Suprapubic skin (tissue), 4 donors: ENCODE results near the gene LAMA4. TPM values are rescaled to one million over a fixed set of nuclear protein-coding genes. Genes with fewer than 3 reads are reported as not detected.
A peak's percentile ranks its signal among the peaks of the same experiment; 100 is the strongest.

Experiments
- DNase-seq, 2 donors: peaks; one replicate each; pipeline ENCODE4 v3.0.0-alpha.2; 2019; ENCODE audit warnings: low spot score in 2 of 2
- H3K27ac ChIP-seq: fragments of 200-600 bp; sonication (generic); one replicate; pipeline ENCODE4 v1.5.1; 2019
- H3K27me3 ChIP-seq: fragments of 200-600 bp; sonication (generic); one replicate; pipeline ENCODE4 v1.5.1; 2019
- H3K36me3 ChIP-seq: fragments of 200-600 bp; sonication (generic); one replicate; pipeline ENCODE4 v1.5.1; 2019
- H3K4me1 ChIP-seq: fragments of 200-600 bp; sonication (generic); one replicate; pipeline ENCODE4 v1.5.1; 2019
- H3K4me3 ChIP-seq: fragments of 200-600 bp; sonication (generic); one replicate; pipeline ENCODE4 v1.5.1; 2019; ENCODE audit warnings: mild to moderate bottlenecking
- H3K9me3 ChIP-seq: fragments of 200-600 bp; sonication (generic); one replicate; pipeline ENCODE4 v1.5.1; 2019
- CTCF ChIP-seq, 2 donors: fragments of 200-600 bp in 1 of 2; fragments of 450-650 bp in 1 of 2; sonication (generic) in 1 of 2; IDR thresholded peaks; one replicate each; pipeline ENCODE4 v1.5.1; 2016 to 2019; ENCODE audit warnings: antibody characterized with exemption in 2 of 2, mild to moderate bottlenecking in 1 of 2, moderate library complexity in 1 of 2
- EP300 ChIP-seq: sonication (generic); formaldehyde crosslinking; IDR thresholded peaks from one replicate; pipeline ENCODE4 v1.6.1; 2017; ENCODE audit warnings: antibody characterized with exemption
- POLR2A ChIP-seq, 2 donors: fragments of 450-650 bp; IDR thresholded peaks; one replicate each; pipeline ENCODE4 v1.6.1; 2017; ENCODE audit warnings: antibody characterized with exemption in 2 of 2, mild to moderate bottlenecking in 2 of 2, moderate library complexity in 2 of 2
- POLR2AphosphoS5 ChIP-seq, 3 donors: sonication (generic); formaldehyde crosslinking; IDR thresholded peaks; one replicate each; pipeline ENCODE4 v1.6.1; 2017; ENCODE audit warnings: antibody characterized with exemption in 3 of 3
- WGBS: methylation state at CpG from one replicate; pipeline ENCODE4 v1.1.5; 2018; 5-methylcytosine and 5-hydroxymethylcytosine counted together
- total RNA-seq, 4 donors: library from RNA; depleted of rRNA; stranded (reverse); fragments of >200 nt; gene quantifications; one replicate each; pipeline ENCODE4 v1.1.0, GENCODE V29; 2016

LAMA4 gene
- total RNA-seq, 4 donors from 2014 or later, result 10.4 to 44.0 (median 23.6) TPM

GRCh38 chr6:112283621-112284020, 29.3 kb upstream of the LAMA4 start:
- 91% methylated on average over 4 of the region's 4 CpGs for WGBS
- Histone ChIP-seq H3K27me3 (no peaks in the 10 kb centered on the region), H3K4me1 (peaks cover 11% of the 10 kb centered on the region), H3K27ac (no peak overlapping the region), H3K4me3 (no peak overlapping the region), H3K9me3 (no peaks in the 10 kb centered on the region), H3K36me3 (no peaks in the 10 kb centered on the region)
- TF ChIP-seq EP300 (no peak), POLR2A (IDR thresholded peaks at IDR 0.05) (no peak), POLR2AphosphoS5 (IDR thresholded peaks at IDR 0.05) (no peak), CTCF (IDR thresholded peaks at IDR 0.05) (no peak)
- no peak for DNase-seq

- WGBS, result 37% methylated on average over 4 of the region's 4 CpGs
- H3K9me3 ChIP-seq, result no peaks in the 10 kb centered on the region
- no peaks in the 10 kb centered on the region for H3K36me3 ChIP-seq
- no peak overlapping the region for H3K4me3 ChIP-seq
- DNase-seq, result no peak
- no peaks in the 10 kb centered on the region for H3K27me3 ChIP-seq
- peak overlapping the region; percentile 33 for H3K27ac ChIP-seq
- peak in 1 of 3 donors; percentile 49 for TF ChIP-seq POLR2AphosphoS5 (IDR thresholded peaks at IDR 0.05)
- peak in 1 of 2 donors; percentile 21 for TF ChIP-seq CTCF (IDR thresholded peaks at IDR 0.05)
- TF ChIP-seq EP300, result no peak
- no peak for TF ChIP-seq POLR2A (IDR thresholded peaks at IDR 0.05)
- peaks cover 8% of the 10 kb centered on the region for H3K4me1 ChIP-seq
Observed at GRCh38 chr6:112281821-112282615, 27.7 kb upstream of the LAMA4 start.

DNA sequence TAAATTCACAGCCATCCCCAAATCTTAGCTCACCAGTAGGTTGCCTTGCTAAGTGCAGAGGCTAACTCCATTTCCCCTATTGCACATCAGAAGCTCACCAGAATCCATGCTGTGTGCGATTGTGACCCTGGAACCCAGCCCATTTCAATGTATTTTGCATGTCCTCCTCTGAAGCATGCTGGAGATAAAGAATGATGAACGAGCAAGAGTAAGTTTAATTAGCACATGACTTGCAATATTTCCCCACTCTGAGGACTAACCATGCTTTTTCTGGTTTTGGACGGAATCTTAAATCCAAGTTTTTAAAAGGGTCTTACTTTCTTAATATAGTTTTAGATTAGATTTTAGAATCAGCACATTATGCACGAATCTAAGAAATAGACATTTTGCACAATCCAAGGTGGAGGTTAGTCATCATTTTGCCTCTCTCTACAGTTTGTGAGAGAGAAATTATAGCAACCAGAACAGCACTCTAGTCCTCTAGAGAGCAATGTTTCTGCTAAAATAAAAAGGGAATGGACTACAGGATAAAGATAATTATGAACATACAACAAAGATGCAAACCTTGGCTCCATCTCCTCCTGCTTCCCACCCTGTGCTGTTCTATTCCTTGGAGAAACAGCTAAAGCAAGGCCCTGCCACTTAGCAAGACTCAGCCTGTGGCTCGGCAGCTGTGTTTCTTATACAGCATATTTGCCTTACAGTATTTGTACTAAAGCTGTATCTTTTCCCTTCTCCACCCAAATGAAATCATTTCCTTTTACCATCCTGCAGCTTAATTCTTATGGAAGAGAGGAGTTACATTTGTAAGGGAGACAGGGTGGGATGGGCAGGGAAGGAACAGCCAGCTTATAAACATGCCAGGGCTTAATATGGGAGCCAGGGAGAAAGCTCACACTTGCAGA, 24.9 kb upstream of the LAMA4 start:
- H3K36me3 ChIP-seq, result no peaks in the 10 kb centered on the region
- no peak overlapping the region for H3K27ac ChIP-seq
- peaks cover 8% of the 10 kb centered on the region for H3K4me1 ChIP-seq
- no peaks in the 10 kb centered on the region for H3K9me3 ChIP-seq
- 55% methylated on average over 5 of the region's 5 CpGs for whole genome bisulfite sequencing
- H3K4me3 ChIP-seq, result no peak overlapping the region
- H3K27me3 ChIP-seq, result no peaks in the 10 kb centered on the region
- TF ChIP-seq CTCF (IDR thresholded peaks at IDR 0.05) (no peak), POLR2AphosphoS5 (IDR thresholded peaks at IDR 0.05) (no peak), EP300 (no peak), POLR2A (IDR thresholded peaks at IDR 0.05) (no peak)
- no peak for DNase-seq

DNA sequence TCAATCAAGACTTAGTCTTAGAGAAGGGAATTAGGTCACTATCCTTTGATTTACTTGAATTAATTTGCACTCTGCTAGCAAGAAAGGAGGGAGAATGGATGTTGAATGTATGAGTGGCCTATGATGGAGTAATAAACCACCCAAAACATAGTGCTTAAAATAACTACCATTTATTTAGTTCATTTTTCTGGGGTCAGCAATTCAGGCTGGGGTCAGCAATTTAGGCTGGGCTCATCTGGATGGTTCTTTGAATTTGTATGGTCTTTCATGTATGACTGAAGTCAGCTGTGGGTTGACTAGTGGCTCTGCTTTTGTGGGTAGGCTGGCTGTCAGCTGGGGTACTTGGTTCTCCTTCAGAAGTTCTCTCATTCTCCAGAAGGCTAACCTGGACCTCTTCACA, 21.0 kb upstream of the LAMA4 start:
- Histone ChIP-seq H3K4me1 (peaks cover 8% of the 10 kb centered on the region), H3K9me3 (no peaks in the 10 kb centered on the region), H3K36me3 (no peaks in the 10 kb centered on the region), H3K4me3 (no peak overlapping the region), H3K27ac (no peak overlapping the region), H3K27me3 (no peaks in the 10 kb centered on the region)
- TF ChIP-seq CTCF (IDR thresholded peaks at IDR 0.05) (no peak), POLR2AphosphoS5 (IDR thresholded peaks at IDR 0.05) (no peak), POLR2A (IDR thresholded peaks at IDR 0.05) (no peak), EP300 (no peak)
- DNase-seq, result no peak

DNA sequence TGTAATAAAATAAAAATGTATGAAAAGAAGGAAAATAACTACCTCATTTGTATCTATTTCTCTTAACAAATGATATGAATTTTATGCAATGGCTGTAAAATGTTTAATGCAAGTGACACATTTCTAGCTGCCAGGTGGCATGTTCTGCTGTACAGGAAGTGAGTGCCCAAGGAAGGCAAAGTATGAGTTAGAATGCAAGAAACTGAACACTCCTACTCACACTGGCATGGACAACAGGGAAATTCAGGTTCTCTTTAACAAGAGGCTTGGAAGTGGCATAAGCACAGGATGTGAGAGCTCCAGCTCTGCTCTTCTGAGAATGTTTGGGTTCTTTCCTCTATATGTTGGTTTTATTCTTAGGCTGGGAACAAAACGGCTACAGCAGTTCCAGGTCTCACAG, 20.4 kb upstream of the LAMA4 start:
- no peak overlapping the region for H3K27ac ChIP-seq
- WGBS, result 50% methylated on average over 1 of the region's 1 CpG
- H3K36me3 ChIP-seq, result no peaks in the 10 kb centered on the region
- H3K4me1 ChIP-seq, result peaks cover 6% of the 10 kb centered on the region
- no peaks in the 10 kb centered on the region for H3K9me3 ChIP-seq
- no peak overlapping the region for H3K4me3 ChIP-seq
- no peaks in the 10 kb centered on the region for H3K27me3 ChIP-seq
- TF ChIP-seq POLR2A (IDR thresholded peaks at IDR 0.05), result no peak
- TF ChIP-seq CTCF (IDR thresholded peaks at IDR 0.05), result no peak
- TF ChIP-seq POLR2AphosphoS5 (IDR thresholded peaks at IDR 0.05), result no peak
- no peak for DNase-seq
